GM12873 (cell line): Measurements from ENCODE around the gene HAND2.

Source experiments
- TF ChIP-seq, protein P1 (sequence below): IDR thresholded peaks from 2 replicates; pipeline ENCODE4 v1.5.1; 2012; ENCODE audit warnings: low read depth, mild to moderate bottlenecking, moderate library complexity, low read length, control low read depth; ENCODE audit not compliant: insufficient read depth; ENCODE audit errors: missing control alignments

HAND2 gene

DNA sequence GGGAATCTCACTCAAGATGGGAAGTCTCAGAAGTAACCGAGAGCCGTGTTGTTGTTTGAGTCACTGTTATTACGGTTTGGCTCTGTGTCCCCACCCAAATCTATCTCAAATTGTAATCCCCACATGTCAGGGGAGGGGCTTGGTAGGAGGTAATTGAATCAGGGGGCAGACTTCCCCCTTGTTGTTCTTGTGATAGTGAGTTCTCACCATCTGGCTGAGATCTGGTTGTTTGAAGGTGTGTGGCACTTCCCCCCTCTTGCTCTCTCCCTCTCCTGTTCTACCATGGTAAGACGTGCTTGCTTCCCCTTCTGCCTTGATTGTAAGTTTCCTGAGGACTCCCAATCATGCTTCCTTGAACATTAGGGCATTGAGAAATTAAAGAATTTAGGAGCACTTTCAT, 37.0 kb downstream of the HAND2 start:
- TF ChIP-seq, protein P1, sequence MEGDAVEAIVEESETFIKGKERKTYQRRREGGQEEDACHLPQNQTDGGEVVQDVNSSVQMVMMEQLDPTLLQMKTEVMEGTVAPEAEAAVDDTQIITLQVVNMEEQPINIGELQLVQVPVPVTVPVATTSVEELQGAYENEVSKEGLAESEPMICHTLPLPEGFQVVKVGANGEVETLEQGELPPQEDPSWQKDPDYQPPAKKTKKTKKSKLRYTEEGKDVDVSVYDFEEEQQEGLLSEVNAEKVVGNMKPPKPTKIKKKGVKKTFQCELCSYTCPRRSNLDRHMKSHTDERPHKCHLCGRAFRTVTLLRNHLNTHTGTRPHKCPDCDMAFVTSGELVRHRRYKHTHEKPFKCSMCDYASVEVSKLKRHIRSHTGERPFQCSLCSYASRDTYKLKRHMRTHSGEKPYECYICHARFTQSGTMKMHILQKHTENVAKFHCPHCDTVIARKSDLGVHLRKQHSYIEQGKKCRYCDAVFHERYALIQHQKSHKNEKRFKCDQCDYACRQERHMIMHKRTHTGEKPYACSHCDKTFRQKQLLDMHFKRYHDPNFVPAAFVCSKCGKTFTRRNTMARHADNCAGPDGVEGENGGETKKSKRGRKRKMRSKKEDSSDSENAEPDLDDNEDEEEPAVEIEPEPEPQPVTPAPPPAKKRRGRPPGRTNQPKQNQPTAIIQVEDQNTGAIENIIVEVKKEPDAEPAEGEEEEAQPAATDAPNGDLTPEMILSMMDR: no peak

DNA sequence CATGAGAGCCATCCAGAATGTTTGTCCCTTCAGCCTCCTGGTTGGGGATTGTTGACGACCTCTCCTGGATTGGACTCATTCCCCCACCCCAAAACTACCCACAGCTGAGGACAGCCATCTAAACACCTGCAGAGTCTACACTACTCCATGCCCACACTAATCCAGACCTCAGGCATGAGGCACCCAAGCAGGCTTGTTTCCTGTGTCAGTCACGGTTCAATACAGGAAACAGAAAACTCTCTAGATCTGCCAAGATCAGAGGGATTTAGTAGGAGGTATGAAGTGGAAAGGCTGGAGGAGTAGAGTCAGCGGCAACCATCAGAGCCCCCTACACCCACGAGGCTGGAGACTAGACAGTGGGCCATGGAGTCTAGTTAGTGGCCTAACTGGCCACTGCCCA, 37.7 kb downstream of the HAND2 start:
- TF ChIP-seq, protein P1: no peak

DNA sequence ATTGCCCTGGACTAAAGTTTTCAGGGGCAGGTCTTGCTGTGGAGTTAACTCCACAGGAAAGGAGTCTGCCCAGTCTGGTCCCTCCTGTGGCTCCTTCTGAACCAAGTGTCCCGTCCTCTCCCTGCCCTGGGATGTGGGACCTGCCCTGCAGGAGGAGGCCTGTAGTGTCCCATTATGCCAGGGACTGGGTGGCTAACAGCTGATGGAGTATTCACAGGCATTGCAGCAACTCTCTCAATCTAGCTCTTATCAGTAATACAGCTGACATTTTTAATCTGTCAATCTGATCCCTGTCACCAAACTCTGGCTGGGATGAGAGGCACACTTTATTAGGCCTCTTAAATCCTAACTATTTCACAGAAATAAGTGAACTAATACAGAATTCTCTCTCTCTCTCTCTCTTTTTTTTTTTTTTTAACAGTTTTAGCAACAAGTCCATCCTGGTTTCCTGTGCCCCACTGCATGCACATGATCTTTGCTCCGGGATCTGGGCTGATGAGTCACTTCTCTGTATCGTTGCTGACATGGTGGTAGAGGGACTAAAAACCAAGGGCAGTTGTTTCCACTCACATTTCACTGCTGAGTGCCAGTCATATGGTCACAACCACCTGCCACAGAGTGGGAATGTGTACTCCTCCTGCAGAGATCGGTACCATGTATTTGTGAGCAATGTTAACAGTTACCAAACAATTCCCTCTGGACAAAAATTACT, 39.1 kb downstream of the HAND2 start:
- TF ChIP-seq, protein P1: no peak

DNA sequence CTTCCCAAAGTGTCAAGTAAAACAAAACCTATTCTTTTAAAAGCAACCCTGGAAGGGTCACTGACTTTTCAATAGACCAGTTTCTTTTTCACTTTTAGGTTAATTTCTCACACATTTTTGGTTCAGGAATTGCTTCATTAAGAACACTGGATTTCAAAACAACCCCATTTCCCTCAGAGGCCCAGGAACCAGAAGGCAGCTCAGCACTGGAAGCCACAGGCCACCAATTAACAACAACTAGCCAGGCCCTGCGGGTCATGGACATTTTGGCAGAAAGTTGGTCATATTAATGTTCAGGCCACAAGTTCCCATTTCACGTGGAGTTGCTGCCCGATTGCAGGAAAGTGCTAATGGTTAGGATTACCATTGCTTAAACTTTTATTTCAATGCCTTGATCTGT, 39.8 kb downstream of the HAND2 start:
- TF ChIP-seq, protein P1: no peak

DNA sequence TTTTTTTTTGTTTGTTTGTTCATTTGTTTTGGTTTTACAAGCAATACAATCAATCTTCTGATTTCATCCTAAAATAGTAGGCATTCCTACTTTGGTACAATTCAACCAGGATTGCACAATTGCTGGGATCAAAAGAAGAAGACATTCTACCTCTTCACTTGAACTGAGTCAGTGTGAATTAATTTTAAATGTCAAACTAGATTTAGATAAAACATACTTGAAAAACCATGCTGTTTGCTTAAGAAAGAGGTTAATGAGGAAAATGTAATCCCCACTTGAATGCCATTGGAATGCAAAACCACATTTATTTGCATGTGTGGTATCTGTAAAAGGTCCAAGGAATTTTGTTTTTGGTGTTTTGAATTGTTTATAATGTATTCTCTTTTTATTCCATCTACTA, 40.5 kb downstream of the HAND2 start:
- TF ChIP-seq, protein P1: no peak

DNA sequence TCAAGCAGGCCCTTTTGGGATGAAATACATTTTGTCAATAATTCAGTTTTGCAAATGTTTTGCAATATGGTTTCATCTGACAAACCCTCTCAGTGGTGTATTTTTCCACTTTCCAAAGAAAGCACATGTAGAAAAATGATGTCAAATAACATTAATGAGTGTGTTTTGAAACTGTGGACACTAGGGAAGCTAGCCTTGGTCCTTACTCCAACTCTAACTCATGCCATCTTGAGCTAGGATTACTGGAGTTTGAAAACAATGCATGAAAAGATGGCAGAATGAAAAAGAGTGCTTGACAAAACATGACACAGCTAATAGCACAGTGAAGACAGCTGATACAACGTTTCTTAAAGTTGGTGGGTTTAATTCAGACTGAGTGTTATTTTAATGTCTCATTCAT, 41.4 kb downstream of the HAND2 start:
- TF ChIP-seq, protein P1: no peak

DNA sequence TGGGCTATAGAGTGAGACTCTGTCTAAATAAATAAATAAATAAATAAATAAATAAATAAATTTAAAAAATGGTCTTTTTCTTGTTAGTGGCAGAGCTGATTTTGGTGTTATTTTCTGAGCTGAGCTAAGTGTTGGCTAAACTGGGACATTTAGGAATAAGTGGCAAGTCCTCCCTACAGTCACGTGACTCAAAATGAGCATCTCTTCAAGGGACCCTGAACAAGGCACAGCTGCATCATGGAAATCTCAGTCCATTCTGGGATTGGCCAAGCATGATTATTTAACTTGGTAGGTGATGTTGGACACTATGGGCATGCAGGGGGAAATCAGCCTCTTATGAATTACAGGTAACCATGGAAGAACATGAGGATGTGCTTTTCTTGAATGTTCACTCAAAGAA, 42.0 kb downstream of the HAND2 start:
- TF ChIP-seq, protein P1: no peak
